Midbrain (tissue), 1 donor: Measurements from ENCODE around the gene B4GALT5.
"Not testable (repeated sequence)": the region's sequence is repeated elsewhere in the genome, so short reads cannot be mapped to it uniquely, and the experiment has no call there.

Source experiments
- DNase-seq: peaks from one replicate; lab custom pipeline; 2025; lab: John Stamatoyannopoulos, UW

Gene B4GALT5

DNA sequence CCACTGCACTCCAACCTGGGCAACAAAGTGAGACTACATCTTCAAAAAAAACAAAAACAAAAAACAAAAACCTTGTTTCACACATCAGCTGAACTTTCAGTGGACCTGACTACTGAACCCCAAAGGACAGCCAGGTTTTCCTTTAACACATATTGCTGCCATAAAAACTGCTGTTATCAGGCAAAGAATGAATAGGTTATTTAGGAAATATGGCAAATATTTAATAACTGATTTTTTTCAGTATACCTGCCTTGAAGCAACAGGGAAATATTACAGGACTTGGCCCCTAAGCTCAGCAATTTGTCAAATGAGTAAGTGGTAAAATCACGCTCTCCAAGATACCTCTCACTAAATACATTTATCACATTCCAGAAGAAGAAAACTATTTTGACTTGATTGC lies 34.0 kb downstream of the B4GALT5 start:
- DNase-seq, result no peak

DNA sequence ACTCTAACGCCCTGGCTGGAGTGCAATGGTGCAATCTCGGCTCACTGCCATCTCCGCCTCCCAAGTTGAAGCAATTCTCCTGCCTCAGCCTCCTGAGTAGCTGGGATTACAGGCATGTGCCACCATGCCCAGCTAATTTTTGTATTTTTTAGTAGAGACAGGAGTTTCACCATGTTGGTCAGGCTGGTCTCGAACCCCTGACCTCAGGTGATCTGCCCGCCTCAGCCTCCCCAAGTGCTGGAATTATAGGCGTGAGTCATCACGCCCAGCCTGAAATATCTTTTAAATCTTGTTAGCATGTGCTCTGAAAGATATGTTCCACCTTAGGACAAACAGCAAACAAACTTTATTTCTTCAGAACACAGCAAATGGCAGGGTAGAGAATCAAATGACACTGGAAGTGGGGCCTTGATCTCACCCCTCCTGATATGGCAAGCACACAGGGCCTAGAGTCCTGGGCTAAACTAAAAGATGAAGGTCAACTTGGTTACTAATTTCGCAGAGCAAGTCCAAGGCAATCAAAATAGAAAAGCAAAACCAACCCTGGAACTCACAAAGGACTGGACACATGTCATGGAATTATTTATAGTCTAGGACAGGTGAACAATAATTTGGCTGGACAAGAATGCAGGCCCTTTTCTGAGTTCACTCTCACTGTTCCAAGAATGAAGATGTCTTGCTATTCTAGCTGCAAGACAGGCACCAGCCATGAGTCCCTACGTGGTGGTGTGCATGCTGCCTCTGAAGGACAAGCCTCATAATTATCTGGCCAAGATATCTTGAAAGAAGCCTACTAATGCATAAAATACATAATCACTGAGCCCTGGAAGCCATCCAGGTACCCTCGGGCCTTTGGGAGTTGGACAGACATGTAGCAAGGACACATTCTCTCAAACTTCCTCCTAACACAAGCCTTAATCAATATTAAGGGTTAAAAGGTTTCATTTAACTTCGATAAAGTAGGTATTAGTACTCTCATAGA lies 35.6 kb downstream of the B4GALT5 start:
- DNase-seq, result no peak

DNA sequence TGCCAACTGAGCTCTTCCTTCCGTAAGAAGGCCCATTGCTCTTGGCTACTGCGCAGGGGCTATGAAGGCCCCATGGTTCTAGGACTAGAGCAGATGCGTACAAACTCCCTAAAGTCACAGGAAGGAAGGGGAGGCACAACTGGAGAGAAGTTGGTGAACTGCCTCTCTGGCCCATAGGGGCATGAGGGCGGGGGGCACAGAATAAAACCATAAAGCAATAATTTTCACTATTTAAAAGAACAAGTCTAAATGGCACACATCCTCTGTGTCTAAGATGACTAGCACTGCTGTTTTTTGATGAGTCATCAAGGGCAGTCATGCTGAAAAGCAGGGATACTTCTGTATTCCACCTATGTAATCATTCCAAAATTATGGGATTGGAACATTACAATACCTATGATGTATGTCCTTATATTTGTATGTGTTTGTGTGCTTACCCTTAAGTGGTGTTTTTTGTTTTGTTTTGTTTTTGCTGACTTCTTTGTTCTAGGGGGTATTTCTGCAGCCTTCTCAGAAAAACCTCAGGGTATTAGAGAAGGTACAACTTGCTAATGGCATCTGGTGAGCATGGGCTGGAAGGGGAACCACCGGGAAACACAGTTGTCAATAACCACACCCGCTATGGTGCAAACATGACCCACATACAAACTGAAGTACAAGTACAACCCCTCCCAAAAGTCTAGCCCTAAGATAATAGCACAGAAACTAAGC lies 36.9 kb downstream of the B4GALT5 start:
- DNase-seq, result no peak

DNA sequence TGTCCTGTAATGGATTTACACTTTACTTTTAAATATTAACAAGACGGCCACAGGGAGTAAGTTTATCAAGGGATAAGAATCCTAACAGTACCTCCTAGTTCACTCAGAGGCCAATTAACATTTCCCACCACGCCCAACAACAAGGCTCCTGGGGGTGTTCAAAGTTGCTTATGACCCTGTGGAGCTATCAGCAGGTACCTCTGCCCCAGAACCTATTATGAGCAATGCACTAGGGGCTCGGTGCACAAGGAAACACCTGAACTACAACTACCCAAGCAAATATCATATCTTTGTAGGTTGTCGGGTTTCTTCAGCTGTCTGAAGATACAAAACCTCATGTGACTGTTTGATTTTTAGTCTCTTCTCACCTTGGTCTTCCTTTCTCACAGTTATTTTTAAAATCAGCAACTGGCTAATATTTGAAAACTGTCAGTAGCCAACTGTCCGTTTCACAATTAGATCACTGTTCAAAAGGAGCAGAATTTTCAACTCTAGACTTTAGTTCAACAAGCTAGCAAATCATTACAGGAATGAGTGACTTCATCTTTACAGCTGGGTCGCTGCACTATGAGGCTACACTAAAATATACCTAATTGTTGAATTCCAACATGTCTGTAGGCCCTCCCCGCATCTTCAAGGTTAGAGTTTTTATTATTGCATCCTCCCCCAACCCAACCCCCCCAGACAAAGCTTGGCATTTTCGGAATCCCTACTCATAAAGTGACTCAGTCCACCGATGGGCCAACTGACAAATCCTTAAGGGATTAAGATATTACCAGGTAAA lies 38.1 kb downstream of the B4GALT5 start:
- no peak for DNase-seq

DNA sequence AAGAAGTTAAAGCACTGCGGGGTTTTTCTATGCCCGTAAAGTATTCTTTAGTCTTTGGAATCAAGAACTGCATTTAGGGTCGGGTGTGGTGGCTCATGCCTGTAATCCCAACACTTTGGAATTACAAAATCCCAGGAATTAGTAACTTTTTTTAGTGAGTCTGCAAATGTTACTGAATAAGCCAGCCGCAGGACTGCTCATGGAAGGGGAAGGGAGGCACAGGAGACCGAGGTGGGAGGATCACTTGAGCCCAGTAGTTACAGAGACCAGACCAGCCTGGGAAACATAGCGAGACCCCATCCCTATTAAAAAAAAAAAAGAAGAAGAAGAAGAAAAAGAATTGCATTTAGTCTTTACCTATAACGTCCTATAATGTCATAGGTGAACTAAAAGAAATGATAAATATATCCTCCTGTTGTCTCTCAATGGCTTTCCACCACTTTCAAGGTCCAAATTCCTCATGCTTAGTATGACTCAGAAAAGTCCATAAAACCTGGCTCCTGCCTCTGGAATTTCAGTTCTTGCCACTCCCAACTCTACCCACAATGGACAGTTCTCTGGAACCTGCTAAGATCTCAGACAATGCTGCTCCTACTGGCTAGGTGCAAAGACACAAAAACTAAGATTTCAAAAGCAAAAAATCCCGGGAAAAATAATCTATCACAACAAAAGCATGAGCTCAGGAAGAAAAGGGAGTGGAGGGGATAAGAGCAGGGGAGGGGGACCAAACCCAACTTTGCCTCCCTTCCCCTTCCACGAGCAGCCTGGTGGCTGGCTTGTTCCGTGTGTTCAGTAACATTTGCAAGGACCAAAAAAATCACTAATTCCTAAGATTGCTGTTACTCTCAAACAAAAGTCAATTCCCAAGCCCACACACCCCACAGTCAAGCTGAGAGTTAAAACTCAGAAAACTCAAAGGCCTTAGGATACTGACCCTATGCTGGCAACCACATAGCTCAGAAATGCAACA lies 39.0 kb downstream of the B4GALT5 start:
- no peak for DNase-seq

DNA sequence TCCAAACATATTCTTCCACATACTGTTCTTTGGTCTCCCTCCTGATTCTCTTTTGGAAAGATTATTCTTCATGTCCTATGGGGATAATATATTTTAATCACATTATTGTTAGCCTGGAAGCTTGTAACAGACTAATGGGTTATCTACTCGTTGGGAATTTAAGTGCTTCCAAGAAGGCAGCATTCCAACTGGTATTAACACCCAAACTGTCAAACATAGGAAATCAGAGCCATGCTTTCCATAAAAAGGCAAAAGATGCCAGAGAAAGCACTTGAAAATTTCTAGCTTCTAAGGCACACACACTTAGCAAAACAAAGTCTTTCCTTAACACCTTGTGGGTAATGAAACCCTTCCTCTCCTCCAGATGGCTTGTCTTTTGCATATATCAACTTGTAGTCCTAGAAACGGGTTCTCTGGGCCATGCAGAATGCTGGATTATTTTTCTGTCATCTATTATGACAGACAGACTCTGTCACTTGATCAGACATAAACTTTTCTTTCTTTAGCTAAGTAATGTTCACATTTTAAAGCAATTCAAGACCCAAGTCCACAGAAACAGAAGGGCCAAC lies 41.5 kb downstream of the B4GALT5 start:
- DNase-seq, result no peak

DNA sequence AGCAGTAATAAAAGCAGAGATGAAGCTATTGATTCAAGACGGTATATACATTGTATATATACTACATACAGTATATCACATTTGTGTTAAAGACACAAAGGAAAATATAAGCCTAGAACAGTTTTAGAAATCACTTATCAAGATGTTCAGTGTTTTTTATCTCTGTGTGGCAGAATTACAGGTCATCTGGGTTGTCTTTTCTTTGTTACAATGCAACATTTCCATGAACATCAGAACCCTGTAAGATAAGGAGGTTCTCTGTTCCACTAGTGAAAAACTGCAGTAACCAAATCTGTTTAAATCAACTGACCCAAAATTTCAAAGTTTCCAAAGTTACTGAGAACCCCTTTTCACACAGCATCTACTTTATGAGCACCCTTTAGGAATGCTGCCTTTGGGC lies 42.2 kb downstream of the B4GALT5 start:
- DNase-seq, result no peak

DNA sequence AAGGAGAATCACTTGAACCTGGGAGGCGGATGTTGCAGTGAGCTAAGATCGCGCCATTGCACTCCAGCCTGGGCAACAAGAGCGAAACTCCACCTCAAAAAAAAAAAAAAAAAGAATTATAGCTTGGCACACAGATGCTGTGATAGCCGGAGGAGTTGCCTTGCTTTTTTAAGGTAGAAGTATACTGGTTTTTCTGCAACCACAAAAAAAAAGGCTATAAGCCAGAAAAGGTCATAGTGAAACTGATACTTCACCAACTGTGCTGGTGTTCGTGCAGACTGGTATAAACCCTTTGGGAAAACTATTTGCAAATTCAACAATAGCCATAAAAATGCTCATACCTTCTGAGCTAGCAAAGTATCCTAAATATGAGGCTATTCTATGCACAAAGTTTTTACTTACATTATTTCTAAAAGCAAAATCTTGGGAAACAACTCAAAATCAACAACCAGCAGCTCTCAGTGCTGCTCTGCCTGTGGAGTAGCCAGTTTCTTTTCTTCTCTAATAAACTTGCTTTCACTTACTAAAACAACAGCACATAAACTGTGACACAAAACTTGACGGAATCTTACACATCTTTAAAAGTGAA lies 44.0 kb downstream of the B4GALT5 start:
- DNase-seq, result no peak

DNA sequence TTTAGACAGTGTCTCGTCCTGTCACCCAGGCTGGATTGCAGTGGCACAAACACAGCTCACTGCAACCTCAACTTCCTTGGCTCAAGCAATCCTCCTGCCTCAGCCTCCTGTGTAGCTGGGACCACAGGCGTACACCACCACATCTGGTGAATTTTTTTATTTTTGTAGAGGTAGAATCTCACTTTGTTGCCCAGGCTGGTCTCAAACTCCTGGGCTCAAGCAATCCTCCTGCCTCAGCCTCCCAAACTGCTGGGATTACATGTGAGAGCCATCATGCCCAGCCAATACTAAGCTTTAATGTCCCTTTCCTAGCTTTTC lies 44.8 kb downstream of the B4GALT5 start:
- not testable (repeated sequence) for DNase-seq

DNA sequence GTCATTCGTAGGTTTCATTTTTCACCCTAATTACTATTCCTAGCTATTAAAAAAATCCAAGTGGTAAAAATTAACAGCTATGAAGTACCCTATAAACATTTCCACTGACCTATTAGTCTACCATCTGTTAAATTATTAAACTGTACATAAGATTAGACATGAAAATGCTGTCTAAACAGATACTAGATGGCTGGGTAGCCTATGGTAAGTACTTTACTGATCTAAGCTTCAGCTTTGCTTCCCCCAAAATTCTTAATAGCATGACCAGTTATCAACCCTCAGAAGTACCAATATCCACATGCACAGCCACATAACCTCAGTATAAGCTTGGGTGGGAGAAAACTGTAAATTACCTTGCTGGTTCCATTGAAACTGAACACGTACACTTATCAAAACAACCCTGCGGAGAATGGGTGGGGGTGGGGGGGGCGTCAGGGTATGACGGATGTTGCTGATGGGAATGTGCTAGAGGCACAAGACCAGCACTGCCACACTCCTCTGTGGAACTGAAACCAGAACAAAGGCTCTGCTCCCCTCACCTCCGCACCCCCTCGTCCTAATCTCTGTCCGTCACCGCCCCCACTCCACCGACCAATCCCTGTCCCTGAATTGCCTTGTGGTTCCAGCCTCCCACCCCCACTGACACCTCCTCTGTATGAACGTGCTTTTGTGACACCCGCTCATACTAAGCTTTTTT lies 45.3 kb downstream of the B4GALT5 start:
- DNase-seq, result no peak

DNA sequence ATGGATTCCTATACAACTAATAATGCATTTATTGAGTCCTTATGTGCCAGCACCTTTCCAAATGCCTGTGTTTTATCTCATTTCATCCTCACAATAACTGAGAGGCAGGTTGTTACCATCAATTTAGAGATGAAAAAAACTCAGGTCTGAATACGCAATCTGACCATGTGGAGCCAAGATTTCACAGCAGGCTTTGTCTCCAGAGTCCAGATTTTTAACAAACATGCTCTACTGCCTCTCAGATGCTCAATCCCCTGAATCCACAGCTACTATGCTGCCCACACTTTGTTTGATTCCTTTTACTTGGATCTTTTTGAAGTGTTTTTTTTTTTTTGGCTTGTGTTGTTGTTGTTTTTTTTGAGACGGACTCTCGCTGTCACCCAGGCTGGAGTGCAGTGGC lies 46.8 kb downstream of the B4GALT5 start:
- no peak for DNase-seq

DNA sequence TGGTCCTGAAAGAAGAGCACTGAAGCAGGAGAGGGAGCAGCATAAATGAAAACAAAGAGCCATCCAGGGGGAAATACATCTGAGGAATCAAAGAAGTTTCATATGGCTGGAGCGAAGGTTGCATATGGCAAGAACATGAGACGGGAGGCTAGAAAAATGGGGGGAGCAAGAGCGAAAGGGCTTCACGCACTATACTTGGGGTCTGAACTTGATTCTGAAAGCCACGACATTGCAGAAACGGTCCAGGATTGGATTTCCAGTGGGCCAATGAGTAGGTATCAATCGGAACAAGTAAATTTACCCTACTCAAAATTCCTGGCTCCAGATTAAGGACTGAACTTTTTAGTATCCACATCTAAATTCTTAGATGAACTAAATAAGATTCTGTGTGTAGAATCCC lies 47.9 kb downstream of the B4GALT5 start:
- DNase-seq, result no peak

DNA sequence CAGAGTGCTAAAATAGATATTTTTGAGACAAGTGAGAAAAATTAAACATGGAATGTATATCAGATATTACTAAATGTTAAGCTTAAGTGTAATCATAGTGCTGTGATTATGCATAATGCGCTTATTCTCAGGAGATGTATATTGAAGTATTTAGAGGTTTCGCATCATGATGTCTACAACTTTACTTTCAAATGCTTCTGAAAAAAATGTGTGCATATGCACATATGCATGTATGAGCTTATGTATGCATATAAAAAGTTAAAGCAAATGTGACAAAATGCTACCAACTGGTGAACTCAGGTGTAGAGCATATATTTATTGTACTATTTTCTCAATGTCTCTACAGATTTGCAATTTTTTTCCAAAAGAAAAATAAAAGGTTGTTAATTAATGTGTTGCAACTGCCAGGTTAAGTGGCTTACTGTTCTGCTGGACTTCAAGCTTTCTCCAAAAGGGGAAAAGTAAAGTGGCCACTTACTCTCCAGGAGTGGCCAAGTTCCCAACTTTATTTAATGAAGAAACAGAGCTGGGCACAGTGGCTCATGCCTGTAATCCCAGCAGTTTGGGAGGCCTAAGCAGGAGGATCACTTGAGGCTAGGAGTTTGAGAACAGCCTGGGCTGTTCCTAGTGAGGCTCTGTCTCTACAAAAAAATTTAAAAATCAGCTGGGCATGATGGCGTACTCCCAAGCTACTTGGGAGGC lies 48.9 kb downstream of the B4GALT5 start:
- no peak for DNase-seq

DNA sequence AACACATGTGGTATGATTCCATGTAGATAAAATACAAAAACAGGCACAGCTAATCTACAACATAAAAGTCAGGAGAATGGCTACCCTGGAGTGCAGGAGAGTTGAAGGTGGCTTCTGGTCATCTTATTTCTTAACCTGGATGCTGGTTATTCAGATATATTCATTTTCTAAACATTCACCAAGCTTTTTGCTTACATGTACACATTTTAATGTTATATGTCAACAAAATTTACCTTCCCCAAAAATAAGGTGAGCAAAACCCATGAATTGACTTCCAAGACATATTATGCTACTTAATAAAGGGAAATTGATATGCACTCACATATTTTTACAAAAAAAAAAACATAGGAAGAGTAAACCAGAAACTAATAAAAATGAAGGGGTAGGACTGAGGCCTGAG lies 50.6 kb downstream of the B4GALT5 start:
- no peak for DNase-seq

DNA sequence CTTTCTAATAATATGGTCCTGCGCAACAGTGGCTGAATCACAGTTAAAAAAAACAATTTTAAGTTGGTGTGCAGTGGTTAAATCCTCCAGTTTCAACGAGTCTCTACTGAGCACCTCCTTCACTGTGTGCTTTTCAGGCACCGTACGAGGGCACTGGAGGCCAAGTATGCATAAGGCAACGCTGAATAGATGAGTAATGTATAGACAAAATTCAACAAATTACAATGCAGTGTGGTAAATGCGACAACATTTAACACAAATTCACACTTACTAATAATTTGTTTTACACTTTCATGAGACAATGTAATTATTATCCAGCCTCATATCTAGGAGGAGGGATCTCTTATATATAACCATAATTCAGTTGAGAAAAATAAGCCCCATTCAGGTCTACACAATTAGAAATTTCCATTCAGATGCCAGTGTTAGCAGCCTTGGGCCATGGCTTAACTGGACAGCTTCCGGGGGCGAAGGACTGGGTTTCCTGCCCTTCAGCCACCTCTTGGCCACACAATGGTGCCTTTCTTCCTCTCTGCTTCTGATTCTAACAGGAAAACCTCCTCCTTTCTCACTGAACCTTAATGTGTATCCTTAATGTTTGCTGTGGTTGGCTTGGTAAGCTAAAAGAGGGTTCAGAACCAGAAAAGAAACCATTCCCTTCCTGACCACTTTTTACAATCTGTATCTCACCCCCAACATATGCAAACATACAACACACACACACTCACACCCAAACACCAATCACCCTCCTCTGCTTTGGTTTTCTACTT lies 51.9 kb downstream of the B4GALT5 start:
- DNase-seq, result no peak

DNA sequence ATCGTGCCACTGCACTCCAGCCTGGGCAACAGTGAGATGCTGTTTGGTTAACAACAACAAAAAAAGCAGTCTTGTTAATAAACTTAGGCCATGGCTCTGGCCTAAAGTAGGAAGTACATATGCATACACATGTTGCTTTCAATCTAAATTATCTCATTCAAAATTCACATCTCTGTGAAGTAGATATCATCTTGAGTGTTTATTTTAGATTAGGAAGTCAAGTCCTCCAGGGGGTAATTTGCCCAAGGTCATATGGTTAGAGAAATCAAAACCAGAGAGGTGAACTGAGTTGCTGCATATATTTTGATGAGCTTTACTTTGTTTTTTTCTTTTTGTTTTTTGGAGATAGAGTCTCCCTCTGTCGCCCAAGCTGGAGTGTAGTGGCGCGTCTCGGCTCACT lies 52.8 kb downstream of the B4GALT5 start:
- no peak for DNase-seq

DNA sequence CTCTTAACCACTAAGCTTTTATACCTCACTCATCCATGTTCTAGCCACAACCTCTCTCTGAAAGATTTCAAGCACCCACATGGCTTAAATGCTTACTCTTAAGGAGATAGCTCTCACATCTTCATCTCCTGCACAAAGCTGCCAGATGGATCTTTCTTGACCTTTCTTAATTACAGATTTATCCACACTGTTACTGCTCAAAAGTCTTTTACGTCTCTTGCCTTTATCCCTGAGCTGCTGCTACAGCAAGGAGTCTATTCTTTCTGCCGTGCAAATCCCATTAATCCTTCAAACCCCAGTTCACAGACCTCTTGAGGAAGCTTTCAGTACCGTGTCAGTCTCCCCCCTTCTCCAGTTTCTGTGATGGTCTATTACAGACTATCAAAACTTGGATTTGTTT lies 54.6 kb downstream of the B4GALT5 start:
- DNase-seq, result no peak

DNA sequence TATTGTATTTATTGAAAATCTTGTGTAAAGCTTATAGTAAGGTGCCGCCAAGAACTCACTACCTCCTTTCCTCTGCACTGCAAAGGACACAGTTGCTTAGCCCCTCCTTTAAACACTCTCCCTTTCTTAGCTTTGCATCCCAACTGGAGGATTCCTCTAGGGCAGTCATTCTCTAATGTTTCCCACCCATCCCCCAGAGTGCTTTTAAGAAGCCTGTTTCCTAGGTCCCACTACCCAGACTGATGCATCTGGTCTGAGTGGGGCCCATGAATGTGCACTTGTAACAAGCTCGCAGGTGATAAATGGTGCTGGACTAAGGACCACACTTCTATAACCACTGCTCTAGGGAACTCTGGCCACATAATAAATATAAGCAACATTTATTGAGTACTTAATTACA lies 55.2 kb downstream of the B4GALT5 start:
- no peak for DNase-seq
